CD1c-positive myeloid dendritic cell (primary cell): ENCODE results near the gene L3MBTL4.
A peak's percentile ranks its signal among the peaks of the same experiment; 100 is the strongest.
"Not testable (repeated sequence)": the region's sequence is repeated elsewhere in the genome, so short reads cannot be mapped to it uniquely, and the experiment has no call there.

Experiments
- DNase-seq: peaks from one replicate; pipeline ENCODE4 v3.0.0-alpha.2; 2016; ENCODE audit errors: extremely low spot score

The L3MBTL4 gene

GRCh38 chr18:6311456-6312215 lies 103.1 kb downstream of the L3MBTL4 start:
- peak; percentile 6 for DNase-seq

GRCh38 chr18:6310714-6311113 lies 104.0 kb downstream of the L3MBTL4 start:
- no peak for DNase-seq

- no peak for DNase-seq
Observed at GRCh38 chr18:6297875-6298274, 116.8 kb downstream of the L3MBTL4 start.

GRCh38 chr18:6294148-6294784 lies 120.4 kb downstream of the L3MBTL4 start:
- peak; percentile 1 for DNase-seq

- DNase-seq, result no peak
Observed at GRCh38 chr18:6289843-6290242, 124.9 kb downstream of the L3MBTL4 start.

GRCh38 chr18:6286585-6286984 lies 128.1 kb downstream of the L3MBTL4 start:
- DNase-seq, result no peak

GRCh38 chr18:6284761-6285160 lies 129.9 kb downstream of the L3MBTL4 start:
- DNase-seq, result no peak

GRCh38 chr18:6284300-6284699 lies 130.4 kb downstream of the L3MBTL4 start:
- no peak for DNase-seq

GRCh38 chr18:6281874-6282273 lies 132.8 kb downstream of the L3MBTL4 start:
- DNase-seq, result no peak

GRCh38 chr18:6280211-6280743 lies 134.4 kb downstream of the L3MBTL4 start:
- DNase-seq, result no peak

- no peak for DNase-seq
Observed at GRCh38 chr18:6279308-6279707, 135.4 kb downstream of the L3MBTL4 start.

GRCh38 chr18:6273423-6273822 lies 141.3 kb downstream of the L3MBTL4 start:
- no peak for DNase-seq

GRCh38 chr18:6272144-6272543 lies 142.6 kb downstream of the L3MBTL4 start:
- not testable (repeated sequence) for DNase-seq

- no peak for DNase-seq
Observed at GRCh38 chr18:6271585-6271984, 143.1 kb downstream of the L3MBTL4 start.

- no peak for DNase-seq
Observed at GRCh38 chr18:6270771-6271216, 143.9 kb downstream of the L3MBTL4 start.

- no peak for DNase-seq
Observed at GRCh38 chr18:6269660-6270332, 144.9 kb downstream of the L3MBTL4 start.

- DNase-seq, result no peak
Observed at GRCh38 chr18:6266212-6266611, 148.5 kb downstream of the L3MBTL4 start.

- no peak for DNase-seq
Observed at GRCh38 chr18:6261938-6262337, 152.8 kb downstream of the L3MBTL4 start.

- not testable (repeated sequence) for DNase-seq
Observed at GRCh38 chr18:6259324-6259723, 155.4 kb downstream of the L3MBTL4 start.

- DNase-seq, result no peak
Observed at GRCh38 chr18:6257950-6258349, 156.8 kb downstream of the L3MBTL4 start.

- peak; percentile 45 for DNase-seq
Observed at GRCh38 chr18:6256521-6256920, 158.2 kb downstream of the L3MBTL4 start.

GRCh38 chr18:6255886-6256285 lies 158.8 kb downstream of the L3MBTL4 start:
- peak; percentile 5 for DNase-seq
